Measurements from ENCODE around the gene EDN2. TPM values are rescaled to one million over a fixed set of nuclear protein-coding genes. Genes with fewer than 3 reads are reported as not detected.

The EDN2 gene
- total RNA-seq, 1 experiment from 2014 or later = 0.28 TPM

GRCh38 chr1:41480204-41481108 is 4.0 kb downstream of the EDN2 start:
- peaks cover 51% of the 10 kb centered on the region for H3K4me1 Mint-ChIP-seq (ENCODE audit: low read depth, unreplicated experiment)
- TF ChIP-seq CTCF (IDR thresholded peaks at IDR 0.05; ENCODE audit: unreplicated experiment) = no peak

GRCh38 chr1:41479808-41480160 is 4.7 kb downstream of the EDN2 start:
- H3K4me1 Mint-ChIP-seq (ENCODE audit: low read depth, unreplicated experiment) = peaks cover 57% of the 10 kb centered on the region
- CTCF ChIA-PET = interaction anchor here (0.6 to 1.7 kb wide), 3 partner anchors 12 to 875 kb away, joined by 3 to 7 read pairs (median 6); no protein-coding TSS in a partner anchor
- intact Hi-C loops (cut with micrococcal nuclease; ENCODE audit: unreplicated experiment) = no loop called here
- TF ChIP-seq CTCF (IDR thresholded peaks at IDR 0.05; ENCODE audit: unreplicated experiment) = no peak
- H3K9me3 Mint-ChIP-seq (ENCODE audit: low read depth, unreplicated experiment) = no peaks in the 10 kb centered on the region
- no peaks in the 10 kb centered on the region for H3K27me3 Mint-ChIP-seq (ENCODE audit: unreplicated experiment)
- no peak overlapping the region for H3K4me3 Mint-ChIP-seq (ENCODE audit: low read depth, unreplicated experiment)
- no TSS peak for BruUV-seq (replicated peaks)
- no peaks in the 10 kb centered on the region for H3K36me3 Mint-ChIP-seq (ENCODE audit: insufficient read depth, unreplicated experiment)
- DNase-seq = no peak
- H3K27ac Mint-ChIP-seq (ENCODE audit: unreplicated experiment) = no peak overlapping the region

More at GRCh38 chr1:41480204-41481108, 4.0 kb downstream of the EDN2 start:
- H3K4me3 Mint-ChIP-seq (ENCODE audit: low read depth, unreplicated experiment) = no peak overlapping the region
- no peaks in the 10 kb centered on the region for H3K9me3 Mint-ChIP-seq (ENCODE audit: low read depth, unreplicated experiment)
- H3K36me3 Mint-ChIP-seq (ENCODE audit: insufficient read depth, unreplicated experiment) = no peaks in the 10 kb centered on the region
- CTCF ChIA-PET = interaction anchor here (0.6 to 1.7 kb wide), 4 partner anchors 13 to 874 kb away, joined by 3 to 7 read pairs (median 4); no protein-coding TSS in a partner anchor
- intact Hi-C loops (cut with micrococcal nuclease; ENCODE audit: unreplicated experiment) = no loop called here
- H3K27me3 Mint-ChIP-seq (ENCODE audit: unreplicated experiment) = no peaks in the 10 kb centered on the region
- BruUV-seq (replicated peaks) = no TSS peak
- H3K27ac Mint-ChIP-seq (ENCODE audit: unreplicated experiment) = no peak overlapping the region
- DNase-seq = no peak

- no TSS peak for BruUV-seq (replicated peaks)
- DNase-seq = no peak
- H3K9me3 Mint-ChIP-seq (ENCODE audit: low read depth, unreplicated experiment) = no peaks in the 10 kb centered on the region
- no peaks in the 10 kb centered on the region for H3K27me3 Mint-ChIP-seq (ENCODE audit: unreplicated experiment)
- intact Hi-C loops (cut with micrococcal nuclease; ENCODE audit: unreplicated experiment) = no loop called here
- CTCF ChIA-PET = interaction anchor here (0.6 to 1.7 kb wide), 4 partner anchors 11 to 46 kb away, joined by 3 to 6 read pairs (median 4); no protein-coding TSS in a partner anchor
- H3K27ac Mint-ChIP-seq (ENCODE audit: unreplicated experiment) = no peak overlapping the region
- TF ChIP-seq CTCF (IDR thresholded peaks at IDR 0.05; ENCODE audit: unreplicated experiment) = no peak
- peaks cover 53% of the 10 kb centered on the region for H3K4me1 Mint-ChIP-seq (ENCODE audit: low read depth, unreplicated experiment)
- no peaks in the 10 kb centered on the region for H3K36me3 Mint-ChIP-seq (ENCODE audit: insufficient read depth, unreplicated experiment)
- no peak overlapping the region for H3K4me3 Mint-ChIP-seq (ENCODE audit: low read depth, unreplicated experiment)
Observed at GRCh38 chr1:41479000-41479807, 5.3 kb downstream of the EDN2 start.

- no peak for DNase-seq
- no TSS peak for BruUV-seq (replicated peaks)
- Mint-ChIP-seq H3K9me3 (ENCODE audit: low read depth, unreplicated experiment) (no peaks in the 10 kb centered on the region), H3K36me3 (ENCODE audit: insufficient read depth, unreplicated experiment) (no peaks in the 10 kb centered on the region), H3K4me3 (ENCODE audit: low read depth, unreplicated experiment) (no peak overlapping the region), H3K4me1 (ENCODE audit: low read depth, unreplicated experiment) (peaks cover 43% of the 10 kb centered on the region), H3K27me3 (ENCODE audit: unreplicated experiment) (no peaks in the 10 kb centered on the region), H3K27ac (ENCODE audit: unreplicated experiment) (no peak overlapping the region)
- TF ChIP-seq CTCF (IDR thresholded peaks at IDR 0.05; ENCODE audit: unreplicated experiment) = no peak
- CTCF ChIA-PET = interaction anchor here (0.6 to 1.2 kb wide), 2 partner anchors 10 to 46 kb away, joined by 3 to 4 read pairs; no protein-coding TSS in a partner anchor
- intact Hi-C loops (cut with micrococcal nuclease; ENCODE audit: unreplicated experiment) = no loop called here
Observed at GRCh38 chr1:41478118-41478748, 6.2 kb downstream of the EDN2 start.

Data from Calu3 (cell line).